ENCODE data around the gene LRRC8D. TPM values are rescaled to one million over a fixed set of nuclear protein-coding genes. Genes with fewer than 3 reads are reported as not detected.

The LRRC8D gene
- total and polyA plus RNA-seq, 2 of the 4 experiments (the other 2 are of a cell fraction): 34.1 to 35.3 TPM

- Histone ChIP-seq H3K4me1 (ENCODE audit: control insufficient read depth, insufficient read depth, low read length) (peaks cover 13% of the 10 kb centered on the region), H3K14ac (replicated peaks; ENCODE audit: low read depth, low read length) (peak overlapping the region; percentile 54; the same call in 1 of the 2 replicates), H2BK5ac (ENCODE audit: low read depth, low read length, poor library complexity, severe bottlenecking) (peak overlapping the region; percentile 72), H3K9me3 (ENCODE audit: control insufficient read depth, insufficient read depth, low read length) (no peaks in the 10 kb centered on the region), H2BK15ac (ENCODE audit: low read depth, low read length) (peak overlapping the region; percentile 35; the same call in 2 of the 3 replicates), H4K20me1 (ENCODE audit: insufficient read depth, low read length) (no peaks in the 10 kb centered on the region), H2AFZ (replicated peaks; ENCODE audit: low read length, poor library complexity) (peak overlapping the region; percentile 74), H2AK5ac (ENCODE audit: low read depth, low read length) (no peak overlapping the region), H3K36me3 (ENCODE audit: control insufficient read depth, insufficient read depth, low read length) (no peaks in the 10 kb centered on the region), H3K9ac (ENCODE audit: low read depth, low read length) (no peak overlapping the region), H2AK9ac (replicated peaks; ENCODE audit: low read depth, low read length, poor library complexity) (no peak overlapping the region), H4K91ac (ENCODE audit: insufficient read depth, low read depth, low read length) (peak overlapping the region; percentile 64; the same call in 1 of the 2 replicates), H4K8ac (ENCODE audit: low read depth in 2 of 2, low read length in 2 of 2) (peak overlapping the region in 1 of 2 experiments; percentile 61; a peak in 2 of 4 replicates), H3K4ac (ENCODE audit: low read depth, low read length) (peak overlapping the region; percentile 52; the same call in 1 of the 2 replicates), H3K4me2 (ENCODE audit: low read depth, low read length) (no peak overlapping the region; the same call in 1 of the 2 replicates), H2BK20ac (ENCODE audit: low read depth, low read length) (peak overlapping the region; percentile 54; the same call in 1 of the 2 replicates), H3K4me3 (ENCODE audit: insufficient read depth, low read depth, low read length) (no peak overlapping the region), H3K23ac (ENCODE audit: low read depth, low read length) (no peak overlapping the region), H3K56ac (ENCODE audit: extremely low read depth, insufficient read depth, low read length) (no peak overlapping the region), H3K18ac (ENCODE audit: low read depth, low read length) (peak overlapping the region; percentile 10; the same call in 1 of the 2 replicates), H3K9me1 (ENCODE audit: insufficient read depth, low read length) (peaks cover 10% of the 10 kb centered on the region), H3K27me3 (ENCODE audit: control insufficient read depth, insufficient read depth, low read length) (no peaks in the 10 kb centered on the region), H4K5ac (ENCODE audit: low read depth, low read length) (no peak overlapping the region), H2BK120ac (ENCODE audit: low read depth, low read length) (peak overlapping the region; percentile 72; the same call in 1 of the 2 replicates), H3K27ac (ENCODE audit: insufficient read depth, low read length) (no peak overlapping the region), H3K79me1 (ENCODE audit: low read depth in 1 of 2, low read length in 2 of 2) (no peaks in the 10 kb centered on the region)
- POLR2A ChIA-PET (ENCODE audit: unreplicated experiment): no interaction called here
- BruUV-seq (replicated peaks): no TSS peak
- in situ Hi-C loops (cut with MboI; ENCODE audit: low sequenced_read_pairs) (no loop called here), dilution Hi-C loops (cut with HindIII; ENCODE audit: low sequenced_read_pairs, unreplicated experiment) (no loop called here), intact Hi-C loops (cut with micrococcal nuclease) (no loop called here)
- peak; percentile 44 for DNase-seq
- no peak for TF ChIP-seq POLR2A (IDR thresholded peaks at IDR 0.05; ENCODE audit: low read depth, low read length)
- TF ChIP-seq MXI1 (IDR thresholded peaks at IDR 0.05; ENCODE audit: borderline replicate concordance, low read depth, low read length): no peak
- no peak for TF ChIP-seq CTCF (conservative IDR thresholded peaks at IDR 0.05; ENCODE audit: low read depth, low read length)
- TF ChIP-seq CHD1 (IDR thresholded peaks at IDR 0.05; ENCODE audit: low read depth, low read length): no peak
- no peak for TF ChIP-seq BHLHE40 (IDR thresholded peaks at IDR 0.05; ENCODE audit: low read depth, low read length)
- TF ChIP-seq NFE2L2 (IDR thresholded peaks at IDR 0.05; ENCODE audit: low read depth, low read length): no peak
- no peak for TF ChIP-seq FOS (IDR thresholded peaks at IDR 0.05; ENCODE audit: low read depth, low read length)
- no peak for TF ChIP-seq MAZ (IDR thresholded peaks at IDR 0.05; ENCODE audit: borderline replicate concordance, low read depth, low read length)
- TF ChIP-seq USF2 (IDR thresholded peaks at IDR 0.05; ENCODE audit: low read depth, low read length): no peak
- TF ChIP-seq ELK1 (IDR thresholded peaks at IDR 0.05; ENCODE audit: borderline replicate concordance, low read depth, low read length): no peak
- no peak for TF ChIP-seq RAD21 (IDR thresholded peaks at IDR 0.05; ENCODE audit: low read length)
- no peak for TF ChIP-seq SMC3 (IDR thresholded peaks at IDR 0.05; ENCODE audit: low read depth, low read length)
- no peak for TF ChIP-seq CEBPB (IDR thresholded peaks at IDR 0.05; ENCODE audit: low read depth, low read length)
- TF ChIP-seq MAFK (IDR thresholded peaks at IDR 0.05; ENCODE audit: low read depth, low read length): no peak
- no peak for TF ChIP-seq RCOR1 (IDR thresholded peaks at IDR 0.05; ENCODE audit: insufficient replicate concordance, low read length)
- no CpG with 5 or more reads among the region's 1 CpG for WGBS, 2 experiments (ENCODE audit: extremely low coverage in 2 of 2, insufficient read length in 1 of 2)
- CTCF ChIA-PET: interaction anchor here (1.3 kb wide), 1 partner anchor 128 kb away, joined by 5 read pairs; no protein-coding TSS in a partner anchor
- peak; percentile 62 for ATAC-seq (ENCODE audit: low read depth)
Measured at GRCh38 chr1:89971600-89971999, 150.8 kb downstream of the LRRC8D start.
